GM15510 (cell line): ENCODE data around the gene FOXN3.

ENCODE experiments used
- POLR2A ChIP-seq: IDR thresholded peaks from 3 replicates; pipeline ENCODE4 v1.6.1; 2011; ENCODE audit warnings: borderline replicate concordance; ENCODE audit not compliant: insufficient read length; ENCODE audit errors: extremely low read depth

The FOXN3 gene

GRCh38 chr14:89387922-89388685 lies 28.9 kb downstream of the FOXN3 start:
- TF ChIP-seq POLR2A = no peak

- no peak for TF ChIP-seq POLR2A
Measured at GRCh38 chr14:89386212-89386886, 30.7 kb downstream of the FOXN3 start.

GRCh38 chr14:89384636-89385035 lies 32.4 kb downstream of the FOXN3 start:
- no peak for TF ChIP-seq POLR2A

- no peak for TF ChIP-seq POLR2A
Measured at GRCh38 chr14:89384023-89384422, 33.0 kb downstream of the FOXN3 start.

GRCh38 chr14:89382901-89383845 lies 33.9 kb downstream of the FOXN3 start:
- TF ChIP-seq POLR2A = no peak

GRCh38 chr14:89382487-89382886 lies 34.5 kb downstream of the FOXN3 start:
- no peak for TF ChIP-seq POLR2A

- no peak for TF ChIP-seq POLR2A
Measured at GRCh38 chr14:89379891-89380820, 36.9 kb downstream of the FOXN3 start.

GRCh38 chr14:89379006-89379405 lies 38.0 kb downstream of the FOXN3 start:
- no peak for TF ChIP-seq POLR2A

GRCh38 chr14:89378119-89378518 lies 38.9 kb downstream of the FOXN3 start:
- no peak for TF ChIP-seq POLR2A

- TF ChIP-seq POLR2A = no peak
Measured at GRCh38 chr14:89377544-89377943, 39.5 kb downstream of the FOXN3 start.

GRCh38 chr14:89374908-89375307 lies 42.1 kb downstream of the FOXN3 start:
- TF ChIP-seq POLR2A = no peak

GRCh38 chr14:89373185-89373584 lies 43.8 kb downstream of the FOXN3 start:
- TF ChIP-seq POLR2A = no peak

- TF ChIP-seq POLR2A = no peak
Measured at GRCh38 chr14:89372512-89372883, 44.5 kb downstream of the FOXN3 start.

GRCh38 chr14:89371585-89372511 lies 45.2 kb downstream of the FOXN3 start:
- no peak for TF ChIP-seq POLR2A

- no peak for TF ChIP-seq POLR2A
Measured at GRCh38 chr14:89370781-89371180, 46.3 kb downstream of the FOXN3 start.
